Gastrocnemius medialis (tissue), 4 donors: ENCODE data around the gene NUMB.

Experiments used
- CTCF ChIP-seq, 5 experiments: fragments of 450-650 bp in 3 of 5; fragments of 200-600 bp in 2 of 5; sonication (generic) in 2 of 5; IDR thresholded peaks in 4 of 5; conservative IDR thresholded peaks in 1 of 5; 1 replicate in 4 of 5; 2 replicates in 1 of 5; pipeline ENCODE4 v1.5.1; 2016 to 2019; ENCODE audit warnings: antibody characterized with exemption in 5 of 5, mild to moderate bottlenecking in 3 of 5, moderate library complexity in 3 of 5
- POLR2A ChIP-seq, 2 donors: fragments of 450-650 bp; IDR thresholded peaks; one replicate each; pipeline ENCODE4 v1.6.1; 2017; ENCODE audit warnings: antibody characterized with exemption in 2 of 2, mild to moderate bottlenecking in 2 of 2, moderate library complexity in 2 of 2

DNA sequence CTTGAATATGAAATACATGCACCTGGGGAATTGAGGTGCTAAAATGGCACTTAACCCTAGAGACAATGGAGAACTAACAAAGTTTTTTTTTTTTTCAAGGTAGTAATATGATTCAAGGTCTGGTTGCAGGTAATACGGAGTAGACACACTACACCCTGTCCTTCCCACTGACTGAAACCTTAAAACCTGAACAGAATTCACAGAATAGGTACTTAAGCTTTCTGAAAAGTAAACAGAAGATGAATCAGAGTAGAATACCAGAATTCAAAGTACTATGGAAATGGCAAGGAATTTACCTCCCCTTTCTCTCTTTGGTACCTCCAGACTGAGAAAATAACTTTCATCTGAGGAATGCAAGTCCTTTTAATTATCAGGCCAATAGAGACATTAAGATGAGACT, 133.8 kb downstream of the NUMB start:
- TF ChIP-seq POLR2A (IDR thresholded peaks at IDR 0.05) (no peak), CTCF (IDR thresholded peaks at IDR 0.05 in 4 of 5, conservative IDR thresholded peaks at IDR 0.05 in 1 of 5) (no peak)
